H1 (cell line): Measurements from ENCODE around the gene CNGB1. TPM values are rescaled to one million over a fixed set of nuclear protein-coding genes. Genes with fewer than 3 reads are reported as not detected.

Experiments
- CTCF ChIA-PET: fragments of 300-600 bp; sonication (Branson Sonifier 250); formaldehyde crosslinking; loops from one replicate; lab custom pipeline; 2021; ENCODE audit not compliant: partially characterized antibody; lab: Charles Lee
- POLR2A ChIA-PET: fragments of 300-600 bp; sonication (Branson Sonifier 250); formaldehyde crosslinking; loops from one replicate; lab custom pipeline; 2021; ENCODE audit warnings: inconsistent platforms; ENCODE audit not compliant: partially characterized antibody; lab: Charles Lee
- DNase-seq, 2 experiments: peaks; one replicate each; pipeline versions ENCODE4 v3.0.0 to v3.0.0-alpha.2; 2010 to 2022; ENCODE audit warnings: low spot score in 2 of 2, low read depth in 1 of 2, mixed read lengths in 1 of 2
- FAIRE-seq: peaks from 2 replicates; lab custom pipeline; 2011; peaks lifted over from hg19 to GRCh38; lab: Jason Lieb, UNC
- H2AFZ ChIP-seq: 2 replicates; pipeline ENCODE4 v1.8.1; 2012; ENCODE audit warnings: low read length, inconsistent platforms
- H2AK5ac ChIP-seq: 2 replicates; pipeline ENCODE4 v1.6.1; 2013; ENCODE audit warnings: low read depth, low read length
- H2BK120ac ChIP-seq: replicated peaks from 2 replicates; pipeline ENCODE3; 2013; ENCODE audit warnings: low read depth, low read length, inconsistent platforms
- H2BK12ac ChIP-seq: 2 replicates; pipeline ENCODE4 v1.6.1; 2013; ENCODE audit warnings: low read depth, low read length
- H2BK15ac ChIP-seq: 2 replicates; pipeline ENCODE4 v1.6.1; 2013; ENCODE audit warnings: low read length
- H2BK20ac ChIP-seq: 2 replicates; pipeline ENCODE4 v1.6.1; 2013; ENCODE audit warnings: low read length
- H2BK5ac ChIP-seq: 2 replicates; pipeline ENCODE4 v1.6.1; 2013; ENCODE audit warnings: low read depth, low read length
- H3K14ac ChIP-seq: 2 replicates; pipeline ENCODE4 v1.6.1; 2013; ENCODE audit warnings: inconsistent platforms; ENCODE audit not compliant: insufficient read length
- H3K18ac ChIP-seq: 2 replicates; pipeline ENCODE4 v1.6.1; 2013; ENCODE audit warnings: low read length; ENCODE audit errors: extremely low read depth
- H3K23ac ChIP-seq: 2 replicates; pipeline ENCODE4 v1.6.1; 2013; ENCODE audit warnings: inconsistent platforms; ENCODE audit not compliant: insufficient read length
- H3K23me2 ChIP-seq: 2 replicates; pipeline ENCODE4 v1.6.1; 2013; ENCODE audit warnings: low read depth, low read length
- H3K27ac ChIP-seq: 2 replicates; pipeline ENCODE4 v1.6.1; 2011; ENCODE audit warnings: low read depth, low read length, inconsistent platforms
- H3K27me3 ChIP-seq, 4 experiments: replicated peaks in 1 of 4; 1 replicate in 1 of 4; 2 replicates in 3 of 4; pipeline versions ENCODE4 v1.6.1 to v1.8.1; 2011 to 2013; ENCODE audit warnings: low read length in 3 of 4, mild to moderate bottlenecking in 3 of 4, inconsistent platforms in 2 of 4, mixed read lengths in 2 of 4, moderate library complexity in 1 of 4; ENCODE audit not compliant: control insufficient read depth in 3 of 4, insufficient read depth in 3 of 4; ENCODE audit errors: extremely low read depth in 1 of 4
- H3K36me3 ChIP-seq, 4 experiments: 2 replicates each; pipeline versions ENCODE4 v1.6.1 to v1.8.1; 2011 to 2013; ENCODE audit warnings: mild to moderate bottlenecking in 4 of 4, low read length in 3 of 4, moderate library complexity in 2 of 4, control low read depth in 1 of 4, inconsistent platforms in 1 of 4; ENCODE audit not compliant: insufficient read depth in 4 of 4, control insufficient read depth in 2 of 4
- H3K4ac ChIP-seq: replicated peaks from 2 replicates; pipeline ENCODE3; 2013; ENCODE audit warnings: low read length, low read depth, mixed read lengths, inconsistent platforms; ENCODE audit not compliant: insufficient read length
- H3K4me1 ChIP-seq, 4 experiments: replicated peaks in 1 of 4; 1 replicate in 1 of 4; 2 replicates in 3 of 4; pipeline versions ENCODE4 v1.6.1 to v1.8.1; 2011 to 2013; ENCODE audit warnings: low read length in 3 of 4, inconsistent platforms in 2 of 4, mixed read lengths in 1 of 4; ENCODE audit not compliant: insufficient read depth in 4 of 4, control insufficient read depth in 3 of 4
- H3K4me2 ChIP-seq, 2 experiments: 2 replicates each; pipeline versions ENCODE4 v1.6.1 to v1.8.1; 2011 to 2013; ENCODE audit warnings: low read depth in 2 of 2, low read length in 2 of 2, control low read depth in 1 of 2, inconsistent platforms in 1 of 2, mild to moderate bottlenecking in 1 of 2; ENCODE audit not compliant: insufficient read depth in 1 of 2
- H3K4me3 ChIP-seq, 4 experiments: fragments of 200-600, 300-600 bp in 1 of 4; sonication (generic), shearing (Covaris generic), sonication (Bioruptor Twin) in 1 of 4; 2 replicates each; pipeline versions ENCODE4 v1.5.1 to v1.8.1; 2011 to 2016; ENCODE audit warnings: low read length in 4 of 4, low read depth in 3 of 4, control low read depth in 2 of 4, inconsistent platforms in 2 of 4, mild to moderate bottlenecking in 2 of 4, mixed read lengths in 1 of 4, moderate library complexity in 1 of 4; ENCODE audit not compliant: insufficient read depth in 2 of 4; ENCODE audit errors: extremely low read depth in 1 of 4
- H3K56ac ChIP-seq: replicated peaks from 2 replicates; pipeline ENCODE3; 2013; ENCODE audit warnings: low read depth, mild to moderate bottlenecking, mixed read lengths, low read length, inconsistent platforms; ENCODE audit not compliant: insufficient read length
- H3K79me1 ChIP-seq: 2 replicates; pipeline ENCODE4 v1.6.1; 2013; ENCODE audit warnings: low read depth, low read length, control low read depth
- H3K79me2 ChIP-seq, 2 experiments: 2 replicates each; pipeline versions ENCODE4 v1.6.1 to v1.8.1; 2012 to 2013; ENCODE audit warnings: low read length in 2 of 2, mild to moderate bottlenecking in 2 of 2, inconsistent platforms in 1 of 2; ENCODE audit not compliant: insufficient read depth in 2 of 2, control insufficient read depth in 1 of 2
- H3K9ac ChIP-seq, 4 experiments: replicated peaks in 1 of 4; 1 replicate in 1 of 4; 2 replicates in 3 of 4; pipeline versions ENCODE4 v1.6.1 to v1.8.1; 2011 to 2013; ENCODE audit warnings: low read depth in 3 of 4, low read length in 3 of 4, control low read depth in 2 of 4, mild to moderate bottlenecking in 2 of 4, moderate library complexity in 2 of 4, inconsistent platforms in 1 of 4; ENCODE audit errors: extremely low read depth in 1 of 4
- H3K9me3 ChIP-seq, 2 experiments: 2 replicates each; pipeline versions ENCODE4 v1.6.1 to v1.8.1; 2012 to 2013; ENCODE audit warnings: mild to moderate bottlenecking in 2 of 2, moderate library complexity in 2 of 2, control low read depth in 1 of 2, inconsistent platforms in 1 of 2, low read depth in 1 of 2, low read length in 1 of 2, mixed read lengths in 1 of 2; ENCODE audit not compliant: insufficient read depth in 2 of 2
- H4K20me1 ChIP-seq, 2 experiments: replicated peaks in 1 of 2; 2 replicates each; pipeline versions ENCODE3 to v1.8.1; 2011 to 2013; ENCODE audit warnings: inconsistent platforms in 2 of 2, low read length in 2 of 2, mild to moderate bottlenecking in 1 of 2; ENCODE audit not compliant: insufficient read depth in 2 of 2, control insufficient read depth in 1 of 2
- H4K5ac ChIP-seq: 2 replicates; pipeline ENCODE4 v1.6.1; 2013; ENCODE audit warnings: low read length, low read depth, mixed read lengths, inconsistent platforms; ENCODE audit not compliant: insufficient read length
- H4K8ac ChIP-seq: 2 replicates; pipeline ENCODE4 v1.8.0; 2013; ENCODE audit warnings: mild to moderate bottlenecking, moderate library complexity, low read length, inconsistent platforms; ENCODE audit not compliant: insufficient read depth; ENCODE audit errors: extremely low read depth
- H4K91ac ChIP-seq: replicated peaks from 2 replicates; pipeline ENCODE3; 2013; ENCODE audit warnings: low read length, mixed read lengths, inconsistent platforms; ENCODE audit not compliant: insufficient read length
- ATF3 ChIP-seq: IDR thresholded peaks from 2 replicates; pipeline ENCODE4 v1.6.1; 2011; ENCODE audit warnings: low read depth, mild to moderate bottlenecking, low read length; ENCODE audit not compliant: insufficient read depth
- BACH1 ChIP-seq: IDR thresholded peaks from 2 replicates; pipeline ENCODE4 v1.6.1; 2012; ENCODE audit warnings: low read length, improper control_type of control experiment
- CHD1 ChIP-seq: IDR thresholded peaks from 2 replicates; pipeline ENCODE4 v1.6.1; 2012; ENCODE audit warnings: low read depth, low read length, improper control_type of control experiment
- SIX5 ChIP-seq: IDR thresholded peaks from 2 replicates; pipeline ENCODE4 v1.6.1; 2011; ENCODE audit warnings: mild to moderate bottlenecking, low read depth, low read length
- SP1 ChIP-seq: IDR thresholded peaks from 2 replicates; pipeline ENCODE4 v1.6.1; 2011; ENCODE audit warnings: low read depth, low read length
- SP2 ChIP-seq: IDR thresholded peaks from 2 replicates; pipeline ENCODE4 v1.6.1; 2012; ENCODE audit warnings: mild to moderate bottlenecking, low read length, inconsistent platforms
- ZNF274 ChIP-seq: IDR thresholded peaks from 2 replicates; pipeline ENCODE4 v1.7.0; 2012; ENCODE audit warnings: low read length, borderline replicate concordance; ENCODE audit errors: extremely low read depth
- WGBS, 2 experiments: shearing (Covaris generic) in 1 of 2; methylation state at CpG; one replicate each; pipeline versions ENCODE4 v1.1.6 to v1.1.7; 2013 to 2015; ENCODE audit warnings: low lambda C conversion rate in 2 of 2, mixed read lengths in 2 of 2, inconsistent platforms in 1 of 2, low coverage in 1 of 2, missing lambda C conversion rate in 1 of 2; ENCODE audit not compliant: insufficient replicate concordance in 2 of 2, insufficient coverage in 1 of 2, insufficient read length in 1 of 2; ENCODE audit errors: extremely low coverage in 1 of 2, missing lambda C conversion rate in 1 of 2; 5-methylcytosine and 5-hydroxymethylcytosine counted together
- polyA plus RNA-seq, 7 experiments: library from polyadenylated mRNA; depleted of rRNA in 3 of 7; stranded (reverse) in 5 of 7; unstranded in 2 of 7; fragments of >200 nt in 5 of 7; fragments of 200-250 nt in 2 of 7; gene quantifications; 1 replicate in 5 of 7; 2 replicates in 1 of 7; 4 replicates in 1 of 7; pipeline versions ENCODE4 v1.2.1 to v1.2.3, GENCODE V29; 2011 to 2013; ENCODE audit warnings: missing spikeins in 2 of 7, mixed read lengths in 2 of 7
- total RNA-seq: library from RNA; stranded (reverse); fragmentation: NEBNext Ultra II Directional; extraction: Animal tissue kit (Norgen Biotek cat#: 25700); gene quantifications from 2 replicates; pipeline ENCODE4 v1.2.1, GENCODE V29; 2021

The CNGB1 gene
- total and polyA plus RNA-seq, 2 of the 8 experiments (the other 6 are each of a cell fraction or from before 2014, with no cell fraction given): not detected

- no peak overlapping the region for H2BK20ac ChIP-seq
- H3K56ac ChIP-seq: no peak overlapping the region
- no peak overlapping the region for H2BK15ac ChIP-seq
- H4K20me1 ChIP-seq: no peaks in the 10 kb centered on the region
- H3K27me3 ChIP-seq: no peaks in the 10 kb centered on the region
- no peak overlapping the region for H2BK5ac ChIP-seq
- H4K91ac ChIP-seq: no peak overlapping the region
- H4K8ac ChIP-seq: no peak overlapping the region
- H3K4me2 ChIP-seq: no peak overlapping the region
- no peak overlapping the region for H2BK12ac ChIP-seq
- ChIA-PET CTCF (interaction anchor here (0.9 to 16.4 kb wide), 4 partner anchors 13 to 107 kb away, joined by 3 to 305 read pairs (median 4); partner anchors contain the start of genes USB1 and ZNF319), POLR2A (interaction anchor here (0.8 kb wide), 1 partner anchor 112 kb away, joined by 3 read pairs; no protein-coding TSS in a partner anchor)
- H3K23me2 ChIP-seq: no peaks in the 10 kb centered on the region
- H3K14ac ChIP-seq: no peak overlapping the region
- no peak overlapping the region for H3K18ac ChIP-seq
- no peak overlapping the region for H4K5ac ChIP-seq
- 78% methylated on average over 17 of the region's 17 CpGs; no CpG with 5 or more reads in 1 of the 2 experiments for WGBS, 2 experiments
- no peak overlapping the region for H2AK5ac ChIP-seq
- H3K4me1 ChIP-seq: peaks cover 0 to 5% (median under 1%) of the 10 kb centered on the region in 4 experiments; a peak in 2 of 7 replicates
- H3K79me2 ChIP-seq: no peaks in the 10 kb centered on the region
- DNase-seq: no peak
- no peak overlapping the region for H3K9ac ChIP-seq
- H3K9me3 ChIP-seq: no peaks in the 10 kb centered on the region
- H3K79me1 ChIP-seq: no peaks in the 10 kb centered on the region
- FAIRE-seq: no peak
- no peak for TF ChIP-seq SP1
- no peak for TF ChIP-seq SIX5
- TF ChIP-seq ZNF274: no peak
- TF ChIP-seq BACH1: no peak
- no peak for TF ChIP-seq CHD1
- TF ChIP-seq SP2: no peak
- no peak for TF ChIP-seq ATF3
- no peak overlapping the region for H2BK120ac ChIP-seq
- no peak overlapping the region for H2AFZ ChIP-seq
- H3K4me3 ChIP-seq: no peak overlapping the region
- no peak overlapping the region for H3K23ac ChIP-seq
- no peaks in the 10 kb centered on the region for H3K36me3 ChIP-seq
- no peak overlapping the region for H3K4ac ChIP-seq
- H3K27ac ChIP-seq: no peak overlapping the region
Observed at GRCh38 chr16:57893559-57894389, 77.2 kb downstream of the CNGB1 start.
